ENCODE results near the gene LZTR1. TPM values are rescaled to one million over a fixed set of nuclear protein-coding genes. Genes with fewer than 3 reads are reported as not detected.
A peak's percentile ranks its signal among the peaks of the same experiment; 100 is the strongest.

The LZTR1 gene
- total RNA-seq, 2 experiments from 2014 or later: 48.4 to 51.3 TPM

DNA sequence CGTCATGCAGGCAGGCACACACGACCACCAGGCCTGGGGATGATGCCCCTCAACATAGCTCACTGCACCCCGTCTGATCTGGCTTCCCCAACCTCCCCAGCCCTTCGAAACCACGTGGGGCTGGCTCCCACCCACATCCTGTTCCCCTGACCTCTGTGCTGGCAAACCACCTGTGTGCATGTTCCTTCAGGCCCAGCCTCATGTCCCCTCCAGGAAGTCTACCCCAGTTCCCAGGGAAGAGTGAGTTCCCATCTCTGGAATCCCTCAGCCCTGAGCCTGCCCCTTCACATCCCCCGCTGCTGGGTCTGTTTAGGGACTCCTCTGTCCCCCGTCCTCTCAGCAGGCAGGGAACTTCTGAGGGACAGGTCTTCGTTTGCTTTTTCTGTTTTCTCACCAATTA lies 43.2 kb downstream of the LZTR1 start:
- H3K27ac ChIP-seq (ENCODE audit: low read depth in 1 of 2, low read length in 2 of 2): no peak overlapping the region

GRCh38 chr22:21025763-21026755 lies 44.0 kb downstream of the LZTR1 start:
- Mint-ChIP-seq H3K9me3 (no peaks in the 10 kb centered on the region), H3K4me3 (no peak overlapping the region)
- CTCF ChIA-PET: no interaction called here

More for the DNA sequence above, 43.2 kb downstream of the LZTR1 start:
- POLR2A ChIA-PET: interaction anchor here (1.1 kb wide), 1 partner anchor 23 kb away, joined by 5 read pairs; the partner anchor contains the start of gene THAP7
- H3K27ac Mint-ChIP-seq: peak overlapping the region; percentile 48
- intact Hi-C loops (cut with DNase I, micrococcal nuclease): no loop called here
- Histone ChIP-seq H3K9me3 (ENCODE audit: control insufficient read depth in 1 of 2, insufficient read depth in 1 of 2, low read length in 2 of 2) (no peaks in the 10 kb centered on the region), H3K4me3 (ENCODE audit: low read length) (no peak overlapping the region), H3K27me3 (ENCODE audit: control insufficient read depth in 1 of 2, insufficient read depth in 2 of 2, low read length in 2 of 2) (peaks cover 0 to 6% of the 10 kb centered on the region in 2 experiments), H3K36me3 (ENCODE audit: insufficient read depth, low read length) (no peaks in the 10 kb centered on the region), H3K4me1 (ENCODE audit: insufficient read depth, low read length) (peaks cover 13% of the 10 kb centered on the region)
- peak; percentile 41 for ATAC-seq (ENCODE audit: poor library complexity)
- H3K36me3 Mint-ChIP-seq (ENCODE audit: low read depth): no peaks in the 10 kb centered on the region
- TF ChIP-seq, protein P1, sequence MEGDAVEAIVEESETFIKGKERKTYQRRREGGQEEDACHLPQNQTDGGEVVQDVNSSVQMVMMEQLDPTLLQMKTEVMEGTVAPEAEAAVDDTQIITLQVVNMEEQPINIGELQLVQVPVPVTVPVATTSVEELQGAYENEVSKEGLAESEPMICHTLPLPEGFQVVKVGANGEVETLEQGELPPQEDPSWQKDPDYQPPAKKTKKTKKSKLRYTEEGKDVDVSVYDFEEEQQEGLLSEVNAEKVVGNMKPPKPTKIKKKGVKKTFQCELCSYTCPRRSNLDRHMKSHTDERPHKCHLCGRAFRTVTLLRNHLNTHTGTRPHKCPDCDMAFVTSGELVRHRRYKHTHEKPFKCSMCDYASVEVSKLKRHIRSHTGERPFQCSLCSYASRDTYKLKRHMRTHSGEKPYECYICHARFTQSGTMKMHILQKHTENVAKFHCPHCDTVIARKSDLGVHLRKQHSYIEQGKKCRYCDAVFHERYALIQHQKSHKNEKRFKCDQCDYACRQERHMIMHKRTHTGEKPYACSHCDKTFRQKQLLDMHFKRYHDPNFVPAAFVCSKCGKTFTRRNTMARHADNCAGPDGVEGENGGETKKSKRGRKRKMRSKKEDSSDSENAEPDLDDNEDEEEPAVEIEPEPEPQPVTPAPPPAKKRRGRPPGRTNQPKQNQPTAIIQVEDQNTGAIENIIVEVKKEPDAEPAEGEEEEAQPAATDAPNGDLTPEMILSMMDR (IDR thresholded peaks at IDR 0.05): no peak
- no peaks in the 10 kb centered on the region for H3K9me3 Mint-ChIP-seq
- CTCF ChIA-PET: no interaction called here
- H3K4me3 Mint-ChIP-seq: no peak overlapping the region
- H3K27me3 Mint-ChIP-seq: peaks cover 14% of the 10 kb centered on the region
- H3K4me1 Mint-ChIP-seq (ENCODE audit: low read depth): peaks cover 10% of the 10 kb centered on the region
- DNase-seq: peak in 2 of 14 experiments; percentile 34 to 54

GRCh38 chr22:21026783-21027692 lies 44.9 kb downstream of the LZTR1 start:
- Mint-ChIP-seq H3K36me3 (ENCODE audit: low read depth) (no peaks in the 10 kb centered on the region), H3K9me3 (no peaks in the 10 kb centered on the region), H3K27ac (no peak overlapping the region), H3K27me3 (peaks cover 26% of the 10 kb centered on the region), H3K4me1 (ENCODE audit: low read depth) (peaks cover 10% of the 10 kb centered on the region), H3K4me3 (no peak overlapping the region)
- peaks cover 19% of the 10 kb centered on the region for H3K4me1 ChIP-seq (ENCODE audit: insufficient read depth, low read length)
- CTCF ChIA-PET: no interaction called here
- no peak overlapping the region for H3K4me3 ChIP-seq (ENCODE audit: low read length)
- H3K27me3 ChIP-seq (ENCODE audit: control insufficient read depth in 1 of 2, insufficient read depth in 2 of 2, low read length in 2 of 2): peaks cover 8 to 20% of the 10 kb centered on the region in 2 experiments
- POLR2A ChIA-PET: no interaction called here
- no peak overlapping the region for H3K27ac ChIP-seq (ENCODE audit: low read depth in 1 of 2, low read length in 2 of 2)
- peaks cover 0 to 8% of the 10 kb centered on the region in 2 experiments for H3K9me3 ChIP-seq (ENCODE audit: control insufficient read depth in 1 of 2, insufficient read depth in 1 of 2, low read length in 2 of 2)
- TF ChIP-seq, protein P1 (IDR thresholded peaks at IDR 0.05): no peak
- no peak for ATAC-seq (ENCODE audit: poor library complexity)
- H3K36me3 ChIP-seq (ENCODE audit: insufficient read depth, low read length): no peaks in the 10 kb centered on the region
- intact Hi-C loops (cut with DNase I, micrococcal nuclease): no loop called here
- no peak for DNase-seq

More at GRCh38 chr22:21025763-21026755, 44.0 kb downstream of the LZTR1 start:
- ATAC-seq (ENCODE audit: poor library complexity): no peak
- Histone ChIP-seq H3K9me3 (ENCODE audit: control insufficient read depth in 1 of 2, insufficient read depth in 1 of 2, low read length in 2 of 2) (no peaks in the 10 kb centered on the region), H3K4me1 (ENCODE audit: insufficient read depth, low read length) (peaks cover 13% of the 10 kb centered on the region), H3K27me3 (ENCODE audit: control insufficient read depth in 1 of 2, insufficient read depth in 2 of 2, low read length in 2 of 2) (peaks cover 0 to 11% of the 10 kb centered on the region in 2 experiments), H3K4me3 (ENCODE audit: low read length) (no peak overlapping the region), H3K27ac (ENCODE audit: low read depth in 1 of 2, low read length in 2 of 2) (no peak overlapping the region), H3K36me3 (ENCODE audit: insufficient read depth, low read length) (no peaks in the 10 kb centered on the region)
- peaks cover 10% of the 10 kb centered on the region for H3K4me1 Mint-ChIP-seq (ENCODE audit: low read depth)
- TF ChIP-seq, protein P1 (IDR thresholded peaks at IDR 0.05): no peak
- no peak for DNase-seq
- intact Hi-C loops (cut with DNase I, micrococcal nuclease): no loop called here
- no peak overlapping the region for H3K27ac Mint-ChIP-seq
- peaks cover 22% of the 10 kb centered on the region for H3K27me3 Mint-ChIP-seq
- no peaks in the 10 kb centered on the region for H3K36me3 Mint-ChIP-seq (ENCODE audit: low read depth)
- POLR2A ChIA-PET: interaction anchor here (1.1 kb wide), 1 partner anchor 24 kb away, joined by 5 read pairs; the partner anchor contains the start of gene THAP7

Data from CD4-positive, alpha-beta T cell (primary cell).